ENCODE data around the gene RPL38.

GRCh38 chr17:74176546-74177001 is 26.9 kb upstream of the RPL38 start:
- TF ChIP-seq CTCF (conservative IDR thresholded peaks at IDR 0.05), result peak; percentile 92
- TF ChIP-seq ZFX (IDR thresholded peaks at IDR 0.05), result no peak

Measured in C4-2B (cell line).